Endodermal cell (in vitro differentiated cells): Measurements from ENCODE around the gene CACTIN. TPM values are rescaled to one million over a fixed set of nuclear protein-coding genes. Genes with fewer than 3 reads are reported as not detected.

Source experiments
- DNase-seq: peaks from one replicate; pipeline ENCODE4 v3.0.0-alpha.2; 2017
- H3K27ac ChIP-seq: 2 replicates; pipeline ENCODE4 v1.5.1; 2013; ENCODE audit warnings: mild to moderate bottlenecking, low read depth, low read length, moderate library complexity
- H3K27me3 ChIP-seq: 2 replicates; pipeline ENCODE4 v1.6.1; 2013; ENCODE audit warnings: mild to moderate bottlenecking, low read length, moderate library complexity; ENCODE audit not compliant: insufficient read depth, control insufficient read depth, poor library complexity, severe bottlenecking
- H3K36me3 ChIP-seq: 2 replicates; pipeline ENCODE4 v1.7.0; 2013; ENCODE audit warnings: mild to moderate bottlenecking, low read length, moderate library complexity; ENCODE audit not compliant: control insufficient read depth, insufficient read depth
- H3K4me1 ChIP-seq: one replicate; pipeline ENCODE4 v1.7.0; 2013; ENCODE audit warnings: low read length; ENCODE audit not compliant: control insufficient read depth, insufficient read depth
- H3K4me3 ChIP-seq: 2 replicates; pipeline ENCODE4 v1.5.1; 2013; ENCODE audit warnings: mild to moderate bottlenecking, low read length, moderate library complexity
- H3K9ac ChIP-seq: 2 replicates; pipeline ENCODE4 v1.6.1; 2013; ENCODE audit warnings: mild to moderate bottlenecking, low read length, moderate library complexity; ENCODE audit not compliant: poor library complexity, severe bottlenecking; ENCODE audit errors: extremely low read depth
- H3K9me3 ChIP-seq: 2 replicates; pipeline ENCODE4 v1.6.1; 2013; ENCODE audit warnings: mild to moderate bottlenecking, low read length, moderate library complexity; ENCODE audit not compliant: control insufficient read depth
- H3K27ac Mint-ChIP-seq: 2 replicates; pipeline ENCODE4 v1.8.0; 2020; ENCODE audit warnings: mixed read lengths
- H3K27me3 Mint-ChIP-seq: 2 replicates; pipeline ENCODE4 v1.8.0; 2021; ENCODE audit warnings: mild to moderate bottlenecking, mixed read lengths; ENCODE audit not compliant: insufficient read depth
- H3K36me3 Mint-ChIP-seq: 2 replicates; pipeline ENCODE4 v1.8.0; 2020; ENCODE audit warnings: low read depth, mixed read lengths
- H3K4me1 Mint-ChIP-seq: 2 replicates; pipeline ENCODE4 v1.8.0; 2020; ENCODE audit warnings: mixed read lengths
- H3K4me3 Mint-ChIP-seq: 2 replicates; pipeline ENCODE4 v1.8.0; 2020; ENCODE audit warnings: mild to moderate bottlenecking, moderate library complexity, mixed read lengths
- H3K9me3 Mint-ChIP-seq: 2 replicates; pipeline ENCODE4 v1.8.0; 2020; ENCODE audit warnings: mild to moderate bottlenecking, mixed read lengths
- WGBS, 2 experiments: methylation state at CpG; one replicate each; pipeline versions ENCODE4 v1.1.5 to v1.1.7; 2013; ENCODE audit warnings: missing lambda C conversion rate in 2 of 2, mixed read lengths in 1 of 2; ENCODE audit not compliant: insufficient coverage in 1 of 2, insufficient read length in 1 of 2; 5-methylcytosine and 5-hydroxymethylcytosine counted together
- total RNA-seq, 2 donors: library from RNA; stranded (reverse); fragmentation: NEBNext Ultra II Directional in 1 of 2; extraction: Animal tissue kit (Norgen Biotek cat#: 25700) in 1 of 2; gene quantifications; 2 replicates in 1 of 2; 3 replicates in 1 of 2; pipeline ENCODE4 v1.2.1, GENCODE V29; 2021
- TF ChIP-seq, protein P1 (sequence below): fragments of 200-600 bp; sonication (generic); conservative IDR thresholded peaks from 2 replicates; pipeline ENCODE4 v1.5.0; 2021; ENCODE audit warnings: antibody characterized with exemption, mild to moderate bottlenecking

Gene CACTIN
- total RNA-seq, 2 donors from 2014 or later = 31.5 to 33.5 TPM

DNA sequence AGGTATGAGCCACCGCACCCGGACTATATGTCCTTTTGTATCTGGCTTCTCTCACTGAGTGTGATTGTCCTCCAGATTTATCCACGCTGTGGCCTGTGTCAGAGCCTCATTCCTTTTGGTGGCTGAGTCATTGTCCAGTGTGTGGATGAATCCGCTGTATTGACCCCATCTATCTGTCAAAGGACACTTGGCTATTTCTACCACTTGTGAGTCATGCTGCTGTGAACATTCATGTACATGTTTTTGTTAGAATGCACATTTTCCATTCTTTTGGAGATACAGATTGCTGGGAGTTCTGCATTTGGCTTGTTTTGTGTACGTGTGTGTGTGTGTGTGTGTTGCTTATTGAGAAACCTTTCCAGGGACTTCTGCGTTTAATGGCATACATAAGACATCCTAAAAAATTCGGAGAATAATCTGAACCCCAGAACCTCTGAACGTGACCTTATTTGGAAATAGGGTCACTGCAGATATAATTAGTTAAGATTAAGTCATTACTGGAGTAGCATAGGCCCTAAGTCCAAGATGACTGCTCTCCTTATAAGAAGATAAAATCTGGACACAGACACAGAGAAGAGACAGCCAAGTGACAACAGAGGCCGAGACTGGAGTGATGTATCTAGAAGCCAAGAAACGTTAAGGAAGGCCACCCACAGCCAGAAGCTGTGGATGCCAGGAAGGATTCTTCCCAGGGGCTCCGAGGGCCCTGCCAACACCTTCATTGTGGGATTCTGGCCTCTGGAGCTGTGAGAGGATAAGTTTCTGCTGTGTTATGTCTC, 46.2 kb downstream of the CACTIN start:
- Histone ChIP-seq H3K27ac (no peak overlapping the region), H3K9ac (no peak overlapping the region), H3K9me3 (no peaks in the 10 kb centered on the region), H3K4me3 (no peak overlapping the region), H3K36me3 (peaks cover 2% of the 10 kb centered on the region), H3K4me1 (no peaks in the 10 kb centered on the region), H3K27me3 (peaks cover 29% of the 10 kb centered on the region)
- H3K4me1 Mint-ChIP-seq = peaks cover 7% of the 10 kb centered on the region
- peaks cover 2% of the 10 kb centered on the region for H3K36me3 Mint-ChIP-seq
- DNase-seq = no peak
- TF ChIP-seq, protein P1, sequence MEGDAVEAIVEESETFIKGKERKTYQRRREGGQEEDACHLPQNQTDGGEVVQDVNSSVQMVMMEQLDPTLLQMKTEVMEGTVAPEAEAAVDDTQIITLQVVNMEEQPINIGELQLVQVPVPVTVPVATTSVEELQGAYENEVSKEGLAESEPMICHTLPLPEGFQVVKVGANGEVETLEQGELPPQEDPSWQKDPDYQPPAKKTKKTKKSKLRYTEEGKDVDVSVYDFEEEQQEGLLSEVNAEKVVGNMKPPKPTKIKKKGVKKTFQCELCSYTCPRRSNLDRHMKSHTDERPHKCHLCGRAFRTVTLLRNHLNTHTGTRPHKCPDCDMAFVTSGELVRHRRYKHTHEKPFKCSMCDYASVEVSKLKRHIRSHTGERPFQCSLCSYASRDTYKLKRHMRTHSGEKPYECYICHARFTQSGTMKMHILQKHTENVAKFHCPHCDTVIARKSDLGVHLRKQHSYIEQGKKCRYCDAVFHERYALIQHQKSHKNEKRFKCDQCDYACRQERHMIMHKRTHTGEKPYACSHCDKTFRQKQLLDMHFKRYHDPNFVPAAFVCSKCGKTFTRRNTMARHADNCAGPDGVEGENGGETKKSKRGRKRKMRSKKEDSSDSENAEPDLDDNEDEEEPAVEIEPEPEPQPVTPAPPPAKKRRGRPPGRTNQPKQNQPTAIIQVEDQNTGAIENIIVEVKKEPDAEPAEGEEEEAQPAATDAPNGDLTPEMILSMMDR = no peak
- H3K27me3 Mint-ChIP-seq = peaks cover 60% of the 10 kb centered on the region
- H3K4me3 Mint-ChIP-seq = no peak overlapping the region
- 77 to 88% methylated on average over 10 to 11 of the region's 11 CpGs for WGBS, 2 experiments
- no peaks in the 10 kb centered on the region for H3K9me3 Mint-ChIP-seq
- H3K27ac Mint-ChIP-seq = no peak overlapping the region

DNA sequence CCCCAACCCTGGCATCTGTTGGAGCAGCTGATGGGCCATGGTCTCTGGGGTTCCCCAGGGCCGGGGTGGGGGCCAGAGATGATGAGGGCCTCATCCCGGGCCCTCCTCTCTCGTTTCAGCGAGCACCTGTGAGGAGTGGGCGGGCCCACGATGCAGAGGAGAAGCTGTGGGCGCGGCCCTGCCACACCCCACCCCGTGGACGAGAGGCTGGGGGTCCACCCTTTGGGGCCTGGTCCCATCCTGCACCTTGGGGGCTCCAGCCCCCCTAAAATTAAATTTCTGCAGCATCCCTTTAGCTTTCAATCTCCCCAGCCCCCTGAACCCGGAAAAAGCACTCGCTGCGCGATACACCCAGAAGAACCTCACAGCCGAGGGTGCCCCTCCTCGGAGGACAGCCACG, 48.2 kb downstream of the CACTIN start:
- 81 to 95% methylated on average over 10 to 17 of the region's 17 CpGs for WGBS, 2 experiments
- H3K4me3 Mint-ChIP-seq = no peak overlapping the region
- H3K36me3 ChIP-seq = peaks cover 8% of the 10 kb centered on the region
- H3K4me3 ChIP-seq = no peak overlapping the region
- no peak overlapping the region for H3K9ac ChIP-seq
- H3K9me3 Mint-ChIP-seq = no peaks in the 10 kb centered on the region
- TF ChIP-seq, protein P1 = no peak
- H3K27ac Mint-ChIP-seq = no peak overlapping the region
- no peak for DNase-seq
- H3K9me3 ChIP-seq = no peaks in the 10 kb centered on the region
- no peak overlapping the region for H3K27ac ChIP-seq
- H3K4me1 ChIP-seq = no peaks in the 10 kb centered on the region
- H3K4me1 Mint-ChIP-seq = peaks cover 10% of the 10 kb centered on the region
- peaks cover 10% of the 10 kb centered on the region for H3K27me3 ChIP-seq
- peaks cover 42% of the 10 kb centered on the region for H3K27me3 Mint-ChIP-seq
- peaks cover 12% of the 10 kb centered on the region for H3K36me3 Mint-ChIP-seq

DNA sequence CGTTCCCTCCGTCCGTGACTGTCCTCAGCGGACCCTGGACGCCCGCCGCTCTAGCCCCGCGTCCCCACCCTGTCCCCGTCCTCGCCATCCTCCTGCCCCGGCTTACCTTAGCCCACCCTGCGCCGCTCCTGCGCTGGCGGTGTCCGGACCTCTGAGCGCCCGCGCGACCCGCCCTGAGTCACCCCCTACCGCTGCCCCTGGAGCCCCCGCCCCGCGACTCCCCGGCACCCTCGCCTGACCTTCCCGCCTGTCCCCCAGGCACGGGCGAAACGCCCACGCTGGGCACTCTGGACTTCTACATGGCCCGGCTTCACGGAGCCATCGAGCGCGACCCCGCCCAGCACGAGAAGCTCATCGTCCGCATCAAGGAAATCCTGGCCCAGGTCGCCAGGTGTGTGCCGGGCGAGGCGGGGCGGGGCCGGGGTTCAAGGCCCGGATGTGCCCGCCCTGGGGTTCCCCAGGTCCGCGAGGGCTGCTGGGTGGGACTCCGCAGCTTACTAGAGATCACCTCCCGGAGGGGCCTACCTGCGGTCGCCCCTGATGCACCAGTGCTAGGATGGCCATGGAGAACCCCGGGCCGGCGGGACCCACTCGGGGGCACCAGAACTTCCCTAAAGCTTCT, 48.8 kb downstream of the CACTIN start:
- Histone ChIP-seq H3K9ac (no peak overlapping the region), H3K4me1 (no peaks in the 10 kb centered on the region), H3K27me3 (peaks cover 8% of the 10 kb centered on the region), H3K27ac (no peak overlapping the region), H3K4me3 (no peak overlapping the region), H3K36me3 (peaks cover 8% of the 10 kb centered on the region), H3K9me3 (no peaks in the 10 kb centered on the region)
- TF ChIP-seq, protein P1 = no peak
- H3K36me3 Mint-ChIP-seq = peaks cover 12% of the 10 kb centered on the region
- peaks cover 10% of the 10 kb centered on the region for H3K4me1 Mint-ChIP-seq
- WGBS, 2 experiments = 42 to 68% methylated on average over 33 to 60 of the region's 60 CpGs
- peak; percentile 89 for DNase-seq
- H3K27me3 Mint-ChIP-seq = peaks cover 37% of the 10 kb centered on the region
- H3K27ac Mint-ChIP-seq = no peak overlapping the region
- no peaks in the 10 kb centered on the region for H3K9me3 Mint-ChIP-seq
- H3K4me3 Mint-ChIP-seq = peak overlapping the region; percentile 59
